ENCODE measurements around the gene FLNA. TPM values are rescaled to one million over a fixed set of nuclear protein-coding genes. Genes with fewer than 3 reads are reported as not detected.
A peak's percentile ranks its signal among the peaks of the same experiment; 100 is the strongest.

The FLNA gene
- total and polyA plus RNA-seq, 2 donors (not counting 3 experiments of a cell fraction or from before 2014, with no cell fraction given), result 658 to 1,474 TPM

DNA sequence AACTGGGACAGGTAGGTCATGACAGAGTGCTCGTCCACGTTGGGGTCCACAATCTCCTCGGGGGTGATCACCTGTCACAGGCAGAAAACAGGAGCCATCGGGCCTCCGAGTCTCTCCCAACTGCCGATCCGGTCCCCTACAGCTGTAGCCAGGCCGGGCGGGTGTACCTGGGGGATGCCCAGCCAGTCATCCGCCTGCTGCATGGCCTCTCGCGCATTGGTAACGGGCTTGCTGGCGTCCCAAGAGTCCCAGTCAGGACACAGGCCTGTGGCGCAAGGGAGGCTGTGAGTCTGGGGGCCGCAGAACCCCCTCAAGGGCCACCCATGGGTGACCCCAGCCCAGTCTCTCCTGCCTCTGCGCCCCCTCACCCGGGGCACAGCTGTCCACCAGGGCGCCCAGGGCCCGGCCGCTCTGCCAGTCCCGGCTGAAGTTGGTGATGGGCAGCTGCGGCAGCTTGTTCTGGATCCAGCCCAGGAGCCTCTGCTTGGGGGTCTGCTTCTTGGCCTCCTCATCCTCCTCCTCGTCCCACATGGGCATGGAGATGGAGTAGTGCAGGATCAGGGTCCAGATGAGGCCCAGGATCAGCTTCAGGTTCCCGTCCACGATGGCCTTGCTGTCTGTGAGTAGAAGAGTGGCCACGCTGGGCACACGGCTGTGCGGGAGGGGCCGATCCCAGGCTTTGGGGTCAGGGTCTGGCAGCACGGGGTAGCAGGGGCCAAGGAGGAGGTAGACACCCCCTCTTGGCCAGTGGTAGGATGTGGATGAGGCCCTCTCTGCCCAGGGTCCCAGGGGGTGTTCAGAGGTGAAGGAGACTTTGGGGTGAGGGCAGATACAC lies 6.7 kb downstream of the FLNA start:
- TF ChIP-seq EZH2 (IDR thresholded peaks at IDR 0.05; ENCODE audit: borderline replicate concordance, low read depth, low read length, severe bottlenecking), result no peak
- no peak for TF ChIP-seq POLR2A (IDR thresholded peaks at IDR 0.05; ENCODE audit: low read depth, low read length)
- TF ChIP-seq MYC (IDR thresholded peaks at IDR 0.05; ENCODE audit: low read depth, low read length), result no peak
- TF ChIP-seq, protein P1, sequence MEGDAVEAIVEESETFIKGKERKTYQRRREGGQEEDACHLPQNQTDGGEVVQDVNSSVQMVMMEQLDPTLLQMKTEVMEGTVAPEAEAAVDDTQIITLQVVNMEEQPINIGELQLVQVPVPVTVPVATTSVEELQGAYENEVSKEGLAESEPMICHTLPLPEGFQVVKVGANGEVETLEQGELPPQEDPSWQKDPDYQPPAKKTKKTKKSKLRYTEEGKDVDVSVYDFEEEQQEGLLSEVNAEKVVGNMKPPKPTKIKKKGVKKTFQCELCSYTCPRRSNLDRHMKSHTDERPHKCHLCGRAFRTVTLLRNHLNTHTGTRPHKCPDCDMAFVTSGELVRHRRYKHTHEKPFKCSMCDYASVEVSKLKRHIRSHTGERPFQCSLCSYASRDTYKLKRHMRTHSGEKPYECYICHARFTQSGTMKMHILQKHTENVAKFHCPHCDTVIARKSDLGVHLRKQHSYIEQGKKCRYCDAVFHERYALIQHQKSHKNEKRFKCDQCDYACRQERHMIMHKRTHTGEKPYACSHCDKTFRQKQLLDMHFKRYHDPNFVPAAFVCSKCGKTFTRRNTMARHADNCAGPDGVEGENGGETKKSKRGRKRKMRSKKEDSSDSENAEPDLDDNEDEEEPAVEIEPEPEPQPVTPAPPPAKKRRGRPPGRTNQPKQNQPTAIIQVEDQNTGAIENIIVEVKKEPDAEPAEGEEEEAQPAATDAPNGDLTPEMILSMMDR (IDR thresholded peaks at IDR 0.05; ENCODE audit: extremely low read depth in 1 of 2, insufficient read depth in 1 of 2, low read depth in 1 of 2, low read length in 2 of 2), result no peak
- no peak for TF ChIP-seq FOS (IDR thresholded peaks at IDR 0.05; ENCODE audit: borderline replicate concordance, insufficient read depth, low read length)
- TF ChIP-seq, protein P2, sequence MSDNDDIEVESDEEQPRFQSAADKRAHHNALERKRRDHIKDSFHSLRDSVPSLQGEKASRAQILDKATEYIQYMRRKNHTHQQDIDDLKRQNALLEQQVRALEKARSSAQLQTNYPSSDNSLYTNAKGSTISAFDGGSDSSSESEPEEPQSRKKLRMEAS (IDR thresholded peaks at IDR 0.05; ENCODE audit: insufficient read depth, insufficient read length), result no peak
- FAIRE-seq, result no peak
- CTCF ChIA-PET, result no interaction called here

More for the DNA sequence above, 6.7 kb downstream of the FLNA start:
- intact Hi-C loops (cut with micrococcal nuclease) (no loop called here), dilution Hi-C loops (cut with MboI; ENCODE audit: extremely low pct_ligation_motif_present, low sequenced_read_pairs) (no loop called here)
- Histone ChIP-seq H3K36me3 (ENCODE audit: control insufficient read depth in 2 of 2, extremely low read depth in 1 of 2, insufficient read depth in 2 of 2, low read length in 2 of 2) (peaks cover 16 to 37% of the 10 kb centered on the region in 2 experiments), H3K4me3 (replicated peaks in 1 of 3; ENCODE audit: insufficient read depth in 1 of 3, low read depth in 1 of 3, low read length in 3 of 3) (peak overlapping the region in 2 of 3 experiments; percentile 38 to 99), H4K20me1 (replicated peaks; ENCODE audit: control insufficient read depth, extremely low read depth, insufficient read depth, low read length) (no peaks in the 10 kb centered on the region), H3K9ac (replicated peaks; ENCODE audit: extremely low read depth, insufficient read depth, low read length) (peak overlapping the region; percentile 83), H3K9me3 (replicated peaks; ENCODE audit: control insufficient read depth, insufficient read depth, low read length) (no peaks in the 10 kb centered on the region), H3K4me2 (ENCODE audit: insufficient read depth, low read length) (peak overlapping the region; percentile 64), H3K79me2 (ENCODE audit: control insufficient read depth, insufficient read depth, low read length) (peaks cover 82% of the 10 kb centered on the region), H3K9me1 (replicated peaks; ENCODE audit: control insufficient read depth, extremely low read depth, insufficient read depth, low read length) (no peaks in the 10 kb centered on the region), H3K27me3 (ENCODE audit: control insufficient read depth in 2 of 2, insufficient read depth in 2 of 2, low read length in 2 of 2) (no peaks in the 10 kb centered on the region), H3K27ac (ENCODE audit: insufficient read depth, low read depth, low read length) (peak overlapping the region; percentile 79), H3K4me1 (ENCODE audit: control insufficient read depth, extremely low read depth, insufficient read depth, low read length) (peaks cover 21% of the 10 kb centered on the region), H2AFZ (ENCODE audit: low read depth, low read length) (no peak overlapping the region)
- no peak for DNase-seq (ENCODE audit: low read depth, low spot score)
- POLR2A ChIA-PET, result no interaction called here
- TSS peak; percentile 0 for BruUV-seq (replicated peaks)
